MCF 10A (cell line): ENCODE results near the gene SS18L1. TPM values are rescaled to one million over a fixed set of nuclear protein-coding genes. Genes with fewer than 3 reads are reported as not detected.

Experiments
- BruUV-seq: library from RNA; stranded (reverse); fragments of 400-500 nt; replicated peaks from 2 replicates; lab custom pipeline; 2021; lab: Mats Ljungman, UMichigan
- CTCF ChIA-PET: fragments of 300-600 bp; sonication (Branson Sonifier 250); formaldehyde crosslinking; extraction: SDS; loops from one replicate; lab custom pipeline; 2021; ENCODE audit warnings: antibody characterized with exemption, inconsistent platforms; lab: Yijun Ruan, JAX
- POLR2A ChIA-PET: fragments of 300-600, 350-650 bp; sonication (Branson Sonifier 250); formaldehyde crosslinking; extraction: SDS; loops from one replicate; lab custom pipeline; 2020; ENCODE audit warnings: antibody characterized with exemption, inconsistent platforms; lab: Yijun Ruan, JAX
- DNase-seq: peaks from one replicate; pipeline ENCODE4 v3.0.0-alpha.2; 2018; ENCODE audit not compliant: unreplicated experiment
- H3K27ac Mint-ChIP-seq: one replicate; pipeline ENCODE4 v1.8.0; 2022; ENCODE audit warnings: mild to moderate bottlenecking, low read depth, mixed read lengths; ENCODE audit not compliant: unreplicated experiment
- H3K27me3 Mint-ChIP-seq: one replicate; pipeline ENCODE4 v1.8.0; 2022; ENCODE audit warnings: mixed read lengths; ENCODE audit not compliant: insufficient read depth, unreplicated experiment
- H3K36me3 Mint-ChIP-seq: one replicate; pipeline ENCODE4 v1.8.0; 2022; ENCODE audit warnings: mild to moderate bottlenecking, moderate library complexity, mixed read lengths; ENCODE audit not compliant: insufficient read depth, unreplicated experiment
- H3K4me1 Mint-ChIP-seq: one replicate; pipeline ENCODE4 v1.8.0; 2022; ENCODE audit warnings: mixed read lengths; ENCODE audit not compliant: insufficient read depth, unreplicated experiment
- H3K4me3 Mint-ChIP-seq: one replicate; pipeline ENCODE4 v1.8.0; 2022; ENCODE audit warnings: mild to moderate bottlenecking, moderate library complexity, mixed read lengths; ENCODE audit not compliant: unreplicated experiment
- H3K9me3 Mint-ChIP-seq: one replicate; pipeline ENCODE4 v1.8.0; 2022; ENCODE audit warnings: mixed read lengths; ENCODE audit not compliant: unreplicated experiment
- CTCF ChIP-seq: fragments of 200-600 bp; IDR thresholded peaks from one replicate; pipeline ENCODE4 v1.8.0; 2022; ENCODE audit warnings: antibody characterized with exemption, mild to moderate bottlenecking; ENCODE audit not compliant: unreplicated experiment
- intact Hi-C: fragments of 100-400 bp; cut with micrococcal nuclease; formaldehyde crosslinking; loops from 2 replicates; pipeline ENCODE4 v1.14.1; 2022
- total RNA-seq: library from RNA; stranded (reverse); gene quantifications from 2 replicates; pipeline ENCODE4 v1.2.3, GENCODE V29; 2022

The SS18L1 gene
- total RNA-seq, 1 experiment from 2014 or later: 16.1 TPM

- intact Hi-C loops: no loop called here
- ChIA-PET POLR2A (interaction anchor here (0.6 to 6.1 kb wide), 5 partner anchors 13 to 183 kb away, joined by 3 to 72 read pairs (median 3); partner anchors contain the start of gene LSM14B), CTCF (interaction anchor here (0.6 to 6.0 kb wide), 7 partner anchors 14 to 487 kb away, joined by 3 to 62 read pairs (median 3); no protein-coding TSS in a partner anchor)
- peaks cover 18% of the 10 kb centered on the region for H3K4me1 Mint-ChIP-seq
- TF ChIP-seq CTCF: no peak
- H3K27ac Mint-ChIP-seq: no peak overlapping the region
- BruUV-seq: no TSS peak
- H3K27me3 Mint-ChIP-seq: no peaks in the 10 kb centered on the region
- H3K9me3 Mint-ChIP-seq: no peaks in the 10 kb centered on the region
- no peak for DNase-seq
- no peak overlapping the region for H3K4me3 Mint-ChIP-seq
- peaks cover 98% of the 10 kb centered on the region for H3K36me3 Mint-ChIP-seq
Measured at GRCh38 chr20:62137478-62138203, 5.9 kb upstream of the SS18L1 start.

- no peak for TF ChIP-seq CTCF
- intact Hi-C loops: no loop called here
- no peak overlapping the region for H3K27ac Mint-ChIP-seq
- BruUV-seq: no TSS peak
- peaks cover 17% of the 10 kb centered on the region for H3K4me1 Mint-ChIP-seq
- no peak overlapping the region for H3K4me3 Mint-ChIP-seq
- DNase-seq: no peak
- H3K27me3 Mint-ChIP-seq: no peaks in the 10 kb centered on the region
- peaks cover 92% of the 10 kb centered on the region for H3K36me3 Mint-ChIP-seq
- H3K9me3 Mint-ChIP-seq: no peaks in the 10 kb centered on the region
- ChIA-PET CTCF (interaction anchor here (0.6 to 6.0 kb wide), 8 partner anchors 14 to 486 kb away, joined by 3 to 62 read pairs (median 3); no protein-coding TSS in a partner anchor), POLR2A (interaction anchor here (0.6 to 6.1 kb wide), 5 partner anchors 14 to 184 kb away, joined by 3 to 72 read pairs (median 3); partner anchors contain the start of gene LSM14B)
Measured at GRCh38 chr20:62138204-62138543, 5.4 kb upstream of the SS18L1 start.

GRCh38 chr20:62138912-62139311 lies 4.7 kb upstream of the SS18L1 start:
- POLR2A ChIA-PET: interaction anchor here (0.7 to 6.1 kb wide), 3 partner anchors 15 to 122 kb away, joined by 3 to 72 read pairs (median 8); partner anchors contain the start of genes LSM14B and TAF4
- intact Hi-C loops: no loop called here
- DNase-seq: no peak
- no peak for TF ChIP-seq CTCF
- Mint-ChIP-seq H3K9me3 (no peaks in the 10 kb centered on the region), H3K36me3 (peaks cover 85% of the 10 kb centered on the region), H3K27me3 (no peaks in the 10 kb centered on the region), H3K27ac (no peak overlapping the region), H3K4me3 (no peak overlapping the region), H3K4me1 (peaks cover 17% of the 10 kb centered on the region)
- CTCF ChIA-PET: interaction anchor here (0.7 to 6.0 kb wide), 3 partner anchors 98 to 128 kb away, joined by 3 to 62 read pairs (median 3); no protein-coding TSS in a partner anchor
- no TSS peak for BruUV-seq

DNA sequence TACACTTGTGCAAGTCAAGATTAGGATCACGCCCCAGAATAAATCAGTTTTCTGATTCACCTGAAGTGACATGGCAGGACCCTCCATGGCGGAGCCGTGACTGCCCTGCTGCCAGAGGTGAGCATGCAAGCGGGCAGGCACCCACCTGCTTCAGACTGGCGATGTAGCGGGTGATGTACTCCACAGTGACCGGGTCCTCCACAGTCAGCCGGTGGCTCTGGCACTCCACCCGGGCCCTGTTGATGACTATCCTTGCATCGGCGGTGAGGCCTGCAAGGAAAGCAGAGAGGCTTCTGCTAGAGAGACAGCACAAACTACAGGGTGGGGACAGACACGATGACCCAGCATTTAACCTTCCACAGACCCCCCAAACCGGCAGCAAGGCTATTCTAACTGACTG lies 3.9 kb upstream of the SS18L1 start:
- POLR2A ChIA-PET: interaction anchor here (0.7 to 6.1 kb wide), 3 partner anchors 15 to 121 kb away, joined by 3 to 72 read pairs (median 8); partner anchors contain the start of genes LSM14B and TAF4
- no TSS peak for BruUV-seq

More for the DNA sequence above, 3.9 kb upstream of the SS18L1 start:
- Mint-ChIP-seq H3K4me1 (peaks cover 18% of the 10 kb centered on the region), H3K9me3 (no peaks in the 10 kb centered on the region), H3K27ac (no peak overlapping the region), H3K27me3 (no peaks in the 10 kb centered on the region), H3K4me3 (no peak overlapping the region), H3K36me3 (peaks cover 78% of the 10 kb centered on the region)
- CTCF ChIA-PET: no interaction called here
- TF ChIP-seq CTCF: no peak
- DNase-seq: no peak
- intact Hi-C loops: no loop called here
